GM18951 (cell line): ENCODE measurements around the gene UNC80.

Source experiments
- POLR2A ChIP-seq: IDR thresholded peaks from 4 replicates; pipeline ENCODE4 v1.6.1; 2011; ENCODE audit warnings: mild to moderate bottlenecking; ENCODE audit not compliant: insufficient read length, insufficient read depth; ENCODE audit errors: extremely low read depth
- in situ Hi-C: fragments of 300-500 bp; cut with MboI; formaldehyde crosslinking; loops from one replicate; pipeline ENCODE4 v1.12.0; 2022; ENCODE audit warnings: low sequenced_read_pairs, mixed read lengths, inconsistent platforms; ENCODE audit not compliant: unreplicated experiment

Gene UNC80

DNA sequence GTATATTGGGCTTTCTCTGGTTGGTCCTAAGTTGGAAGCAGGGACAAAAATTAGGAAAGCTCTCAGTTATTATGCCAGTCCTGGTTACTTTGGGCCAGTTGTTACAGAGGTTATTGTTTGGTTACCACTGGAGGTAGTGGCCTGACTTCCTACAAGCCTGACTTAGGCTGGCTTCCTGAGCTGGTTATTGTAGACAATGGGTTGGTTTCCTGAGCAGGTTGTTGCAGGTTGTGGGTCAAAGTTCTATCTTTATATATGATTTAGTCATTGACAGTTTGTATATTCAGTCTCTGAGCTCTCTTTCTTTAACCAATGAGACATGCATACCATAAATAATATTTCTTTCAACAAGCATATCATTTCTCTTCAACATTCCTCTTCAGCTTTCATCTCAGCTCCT lies 172.1 kb downstream of the UNC80 start:
- TF ChIP-seq POLR2A: no peak
- in situ Hi-C loops: no loop called here

DNA sequence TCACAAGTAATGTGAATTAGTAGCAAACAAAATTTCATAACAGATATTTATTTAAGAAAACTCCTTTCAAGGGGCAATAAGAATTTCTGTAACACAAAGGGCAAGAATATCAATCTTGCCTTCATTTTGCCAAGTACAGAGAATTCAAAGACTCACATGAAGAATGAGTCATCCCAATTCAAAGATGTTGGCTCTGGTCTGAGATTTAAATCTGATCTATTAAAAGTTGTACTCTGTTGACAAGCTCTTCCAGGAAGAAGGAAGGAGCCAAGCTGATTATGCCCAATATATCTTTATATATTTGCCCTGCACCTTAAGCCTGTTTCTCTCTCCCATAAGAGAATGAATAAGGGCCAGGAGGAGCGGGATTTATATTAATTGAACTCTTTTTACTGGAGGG lies 174.9 kb downstream of the UNC80 start:
- in situ Hi-C loops: no loop called here
- TF ChIP-seq POLR2A: no peak

DNA sequence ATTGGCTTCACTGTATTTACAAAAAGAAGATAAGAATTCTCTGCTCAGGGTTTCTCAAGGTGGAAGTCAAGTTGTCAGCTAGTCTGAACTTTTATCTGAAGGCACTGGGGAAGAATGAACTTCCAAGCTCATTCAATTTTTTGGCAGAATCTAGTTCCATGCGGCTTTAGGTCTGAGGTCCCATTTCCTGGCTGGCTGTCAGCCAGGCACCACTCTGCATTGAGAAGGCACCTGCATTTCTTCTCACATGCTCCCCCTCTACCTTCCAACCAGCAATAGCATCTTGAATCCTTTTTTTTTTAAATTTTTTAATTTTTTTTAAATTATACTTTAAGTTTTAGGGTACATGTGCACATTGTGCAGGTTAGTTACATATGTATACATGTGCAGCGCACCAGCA lies 184.6 kb downstream of the UNC80 start:
- in situ Hi-C loops: no loop called here
- TF ChIP-seq POLR2A: no peak

DNA sequence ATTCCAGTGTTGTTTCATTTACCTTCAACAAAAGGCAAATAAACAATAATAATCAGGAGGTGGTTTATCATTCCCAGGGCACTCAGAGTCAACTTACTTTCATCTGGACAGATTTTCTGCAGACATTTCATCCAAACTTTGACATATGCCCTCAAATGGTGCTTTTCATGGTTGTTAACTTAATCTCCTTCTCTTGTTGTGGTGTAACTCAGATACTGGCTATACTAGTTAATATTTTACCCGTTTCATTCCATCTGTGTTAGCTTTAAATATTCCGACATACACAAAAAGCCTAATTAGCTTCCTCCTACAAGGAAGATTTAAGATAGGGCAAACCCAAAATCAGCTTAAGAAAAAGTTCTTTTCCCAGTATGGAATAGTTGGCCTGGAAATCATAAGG lies 186.4 kb downstream of the UNC80 start:
- in situ Hi-C loops: no loop called here
- TF ChIP-seq POLR2A: no peak

DNA sequence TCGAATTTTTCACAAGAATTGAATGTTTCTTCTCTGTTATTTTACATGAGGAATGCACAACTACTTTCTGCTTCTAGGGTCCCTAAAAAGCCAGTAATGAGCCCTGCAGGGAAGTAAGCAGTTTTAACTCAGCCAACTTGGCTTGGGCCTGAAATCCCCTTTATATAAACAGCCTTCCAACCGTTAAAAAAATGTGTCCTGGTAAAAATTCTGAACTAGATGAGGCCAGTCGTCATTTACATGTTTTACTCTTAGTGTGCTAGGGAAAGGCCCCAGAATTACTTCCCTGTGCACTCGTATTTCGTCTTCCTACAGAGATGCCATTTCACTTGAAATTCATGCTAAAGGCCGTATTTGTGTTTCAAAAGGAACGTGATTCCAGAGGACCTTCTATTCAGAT lies 188.4 kb downstream of the UNC80 start:
- TF ChIP-seq POLR2A: no peak
- in situ Hi-C loops: no loop called here

DNA sequence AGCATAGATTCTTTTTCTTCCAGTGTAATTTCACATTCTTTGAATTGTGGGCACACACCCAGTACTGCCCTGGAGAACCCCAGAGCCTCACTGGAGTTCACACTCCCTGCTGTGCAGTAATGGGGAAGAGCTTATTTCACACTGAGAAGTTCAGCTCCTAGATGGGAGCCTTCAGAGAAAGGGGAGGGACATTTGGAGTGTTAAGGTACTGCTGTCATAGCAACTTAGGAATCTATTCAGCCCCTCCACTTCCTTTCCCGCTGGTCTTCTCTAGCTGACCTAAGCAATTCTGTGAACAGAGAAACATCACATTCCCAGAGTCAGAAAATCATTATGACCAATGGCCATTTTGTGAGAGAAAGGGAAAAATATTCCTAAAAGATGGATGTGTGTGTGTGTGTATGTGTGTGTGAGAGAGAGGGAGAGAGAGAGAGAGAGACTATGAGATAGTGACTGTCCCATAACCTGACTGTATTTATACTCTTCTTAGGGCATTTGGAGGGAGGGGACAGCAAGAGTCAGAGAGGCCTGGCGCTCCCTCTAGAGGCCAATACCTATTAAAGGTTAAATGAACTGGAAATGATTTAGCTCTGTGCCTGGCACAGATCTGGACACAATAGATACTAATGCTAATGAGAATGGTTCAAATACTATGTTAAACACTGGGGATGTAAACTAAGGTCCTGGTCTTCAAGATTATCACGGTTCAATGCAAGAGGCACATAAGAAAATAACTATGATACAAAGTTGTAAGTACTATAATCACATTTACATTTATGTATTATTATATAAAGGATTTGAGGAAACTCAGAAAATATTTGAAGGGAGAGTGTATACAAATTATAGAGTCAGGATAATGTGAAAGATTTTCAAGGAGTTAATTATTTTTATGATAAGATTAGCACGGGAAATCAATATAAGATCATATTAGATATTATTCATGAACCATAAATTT lies 189.3 kb downstream of the UNC80 start:
- no peak for TF ChIP-seq POLR2A
- in situ Hi-C loops: no loop called here

DNA sequence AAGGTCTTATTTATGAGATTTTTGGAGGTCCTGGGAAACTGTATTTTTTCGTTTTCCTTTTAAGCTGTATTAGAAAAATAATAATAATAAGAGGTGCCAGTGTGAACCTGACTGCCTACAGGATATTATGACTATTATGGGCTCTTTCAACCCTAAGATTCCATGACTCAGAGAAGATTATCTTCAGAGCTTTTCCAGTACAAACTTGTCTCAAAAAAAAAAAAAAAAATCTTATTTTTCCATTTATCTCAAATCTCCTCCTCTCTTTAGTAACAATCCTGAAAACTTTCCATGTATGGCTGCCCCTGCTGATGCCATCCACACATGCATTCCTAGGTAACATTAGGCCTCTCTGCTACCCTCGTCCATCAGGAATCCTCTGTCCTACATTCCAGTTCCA lies 194.1 kb downstream of the UNC80 start:
- in situ Hi-C loops: no loop called here
- no peak for TF ChIP-seq POLR2A

DNA sequence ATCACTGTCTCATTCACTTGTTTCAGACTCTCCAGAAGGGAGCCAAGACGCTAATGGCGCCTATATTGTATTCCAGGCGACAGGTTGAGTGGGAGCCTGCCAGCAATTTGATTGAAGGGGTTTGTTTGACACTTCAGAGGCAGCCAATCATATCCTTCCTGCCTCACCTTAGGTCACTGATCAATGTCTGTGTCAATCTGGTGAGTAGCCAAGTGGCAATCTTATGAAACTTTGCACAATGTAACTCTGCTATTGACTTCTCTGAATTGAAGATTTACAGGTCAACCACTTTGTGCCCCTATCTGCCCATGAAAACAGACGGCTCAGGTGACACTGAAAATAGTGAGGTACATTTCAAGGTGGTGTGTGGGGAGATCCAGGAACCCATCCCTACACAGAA lies 198.1 kb downstream of the UNC80 start:
- in situ Hi-C loops: no loop called here
- TF ChIP-seq POLR2A: no peak

DNA sequence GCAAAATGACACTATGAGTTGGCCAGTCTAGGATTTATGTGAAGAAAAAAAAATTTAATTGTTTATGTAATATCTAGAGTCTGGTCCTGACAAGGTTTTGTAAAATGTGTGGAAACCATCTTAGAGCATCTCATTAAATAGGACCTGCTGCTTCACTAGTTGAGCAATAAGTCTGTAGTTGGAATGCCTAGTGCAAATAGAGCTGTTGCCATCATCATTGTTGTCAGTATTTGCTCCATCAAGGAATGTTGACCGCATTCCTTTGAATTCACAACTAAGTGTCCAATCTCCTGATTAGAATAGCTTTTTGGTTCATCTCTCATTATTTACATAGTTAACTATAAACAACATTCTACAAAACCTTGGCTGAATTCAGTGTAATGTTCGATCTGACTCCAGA lies 198.6 kb downstream of the UNC80 start:
- TF ChIP-seq POLR2A: no peak

DNA sequence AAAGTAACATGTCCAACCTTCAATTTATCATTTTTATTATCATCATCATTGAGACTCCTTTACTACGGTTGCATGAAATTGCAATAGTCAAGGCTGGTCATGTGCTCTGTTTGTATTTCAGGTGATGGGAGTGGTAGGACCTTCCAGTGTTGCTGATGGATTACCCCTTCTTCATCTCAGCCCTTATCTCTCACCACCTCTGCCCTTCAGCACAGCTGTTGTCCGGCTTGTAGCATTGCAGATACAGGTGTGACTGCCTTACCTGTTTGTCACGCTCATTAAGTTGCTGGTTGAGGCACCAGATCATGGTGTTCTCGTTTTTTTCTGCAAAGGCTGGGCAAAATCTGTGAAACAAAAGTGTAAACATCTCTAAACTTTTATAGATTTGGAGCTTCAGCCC lies 199.1 kb downstream of the UNC80 start:
- in situ Hi-C loops: no loop called here
- no peak for TF ChIP-seq POLR2A

More for the DNA sequence above, 198.6 kb downstream of the UNC80 start:
- in situ Hi-C loops: no loop called here

DNA sequence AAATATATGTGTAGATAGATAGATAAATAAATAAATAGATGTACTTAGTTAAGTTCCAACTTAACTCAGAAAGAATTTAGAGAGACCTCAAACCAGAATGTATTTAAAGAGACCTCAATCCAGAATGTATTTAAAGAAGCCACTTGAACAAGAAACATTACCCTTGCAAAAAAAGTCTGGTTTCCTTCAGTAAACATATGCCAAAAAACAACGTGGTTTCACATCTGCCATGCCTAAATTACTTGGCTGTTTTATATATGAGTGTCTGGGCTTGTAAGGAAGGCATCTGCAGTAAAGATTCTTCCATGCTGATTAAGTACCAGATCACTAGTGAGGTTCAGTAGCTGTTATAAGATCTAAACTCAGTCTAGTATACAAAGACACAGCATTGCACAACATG lies 201.7 kb downstream of the UNC80 start:
- in situ Hi-C loops: no loop called here
- no peak for TF ChIP-seq POLR2A

DNA sequence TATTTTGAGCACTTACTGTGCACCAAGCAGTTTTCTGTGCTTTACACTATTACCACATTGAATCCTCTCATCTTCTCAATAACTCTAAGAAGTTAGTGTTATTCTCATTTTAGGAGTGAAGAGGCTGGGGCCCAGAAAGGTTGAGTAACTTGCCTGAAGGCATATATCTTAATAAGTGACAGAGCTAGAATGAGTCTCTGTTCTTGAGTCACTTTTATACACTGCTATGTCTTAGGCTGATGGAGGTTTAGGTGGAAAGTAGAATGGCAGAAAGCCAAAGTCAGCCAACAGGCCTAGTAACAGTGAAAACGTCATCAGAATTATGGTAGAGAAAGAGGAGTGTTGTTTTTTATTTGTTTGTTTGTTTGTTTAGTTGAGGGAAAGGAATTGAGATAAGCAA lies 202.9 kb downstream of the UNC80 start:
- in situ Hi-C loops: no loop called here
- no peak for TF ChIP-seq POLR2A

DNA sequence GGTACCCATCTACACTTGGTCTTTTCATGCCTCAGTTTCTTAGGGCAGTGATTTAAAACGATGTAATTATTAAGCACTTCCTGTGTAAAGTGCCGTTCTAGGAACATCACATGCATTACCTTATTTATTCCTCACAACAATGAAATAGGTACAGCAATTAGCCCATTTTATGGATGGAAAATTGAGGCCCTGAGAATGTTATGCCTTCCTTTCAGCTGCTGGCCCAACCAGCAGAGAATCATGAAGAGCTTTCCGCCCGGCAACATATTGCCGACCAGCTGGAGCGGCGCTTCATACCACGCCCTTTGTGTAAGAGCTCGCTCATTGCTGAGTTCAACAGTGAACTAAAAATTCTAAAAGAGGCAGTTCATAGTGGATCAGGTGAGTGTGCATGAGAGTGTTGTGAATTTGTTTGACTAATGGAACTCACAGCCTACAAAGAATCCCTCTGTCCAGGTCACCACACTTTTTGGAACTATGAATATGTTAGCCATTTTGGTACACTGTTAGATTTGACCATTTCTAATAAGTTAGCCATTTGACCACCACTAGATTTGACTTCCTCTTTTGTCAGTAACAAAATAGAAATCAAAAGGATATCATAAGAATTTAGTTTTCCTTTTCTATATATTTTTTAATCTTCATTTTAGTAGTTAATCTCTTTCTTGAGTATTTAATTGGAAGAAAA lies 205.2 kb downstream of the UNC80 start:
- in situ Hi-C loops: loop anchor here (5.0 kb wide), 1 partner anchor 220 kb away; no protein-coding TSS in a partner anchor

More for the DNA sequence above, 205.2 kb downstream of the UNC80 start:
- TF ChIP-seq POLR2A: no peak
